Keratinocyte (primary cell): ENCODE measurements around the gene RAD54L. TPM values are rescaled to one million over a fixed set of nuclear protein-coding genes. Genes with fewer than 3 reads are reported as not detected.

Experiments
- DNase-seq: peaks from one replicate; pipeline ENCODE4 v3.0.0-alpha.2; 2011; ENCODE audit warnings: low read depth, missing footprints, low spot score
- FAIRE-seq: peaks from 2 replicates; lab custom pipeline; 2011; peaks lifted over from hg19 to GRCh38; lab: Jason Lieb, UNC
- H2AFZ ChIP-seq: 2 replicates; pipeline ENCODE4 v1.6.0; 2012; ENCODE audit warnings: low read length, control low read depth, inconsistent platforms; ENCODE audit not compliant: control insufficient read depth
- H3K27ac ChIP-seq: 2 replicates; pipeline ENCODE4 v1.5.1; 2011; ENCODE audit warnings: low read length; ENCODE audit not compliant: control insufficient read depth, insufficient read depth
- H3K27me3 ChIP-seq: 3 replicates; pipeline ENCODE4 v1.6.0; 2011; ENCODE audit warnings: low read length; ENCODE audit not compliant: control insufficient read depth, insufficient read depth; ENCODE audit errors: extremely low read depth
- H3K36me3 ChIP-seq, 2 experiments: 2 replicates in 1 of 2; 3 replicates in 1 of 2; pipeline ENCODE4 v1.5.1; 2011; ENCODE audit warnings: low read length in 2 of 2, mild to moderate bottlenecking in 1 of 2; ENCODE audit not compliant: control insufficient read depth in 2 of 2, insufficient read depth in 2 of 2; ENCODE audit errors: extremely low read depth in 1 of 2
- H3K4me1 ChIP-seq: 3 replicates; pipeline ENCODE4 v1.5.1; 2011; ENCODE audit warnings: low read length; ENCODE audit not compliant: control insufficient read depth, insufficient read depth; ENCODE audit errors: extremely low read depth
- H3K4me2 ChIP-seq: 3 replicates; pipeline ENCODE4 v1.6.0; 2011; ENCODE audit warnings: low read depth, low read length; ENCODE audit not compliant: control insufficient read depth, insufficient read depth; ENCODE audit errors: extremely low read depth
- H3K4me3 ChIP-seq, 3 experiments: fragments of 200-600 bp in 1 of 3; sonication (generic) in 1 of 3; 2 replicates in 2 of 3; 3 replicates in 1 of 3; pipeline ENCODE4 v1.5.1; 2011 to 2016; ENCODE audit warnings: low read length in 3 of 3, mild to moderate bottlenecking in 3 of 3, control low read depth in 2 of 3, inconsistent platforms in 1 of 3, low read depth in 1 of 3, mixed read lengths in 1 of 3, mixed run types in 1 of 3, moderate library complexity in 1 of 3; ENCODE audit not compliant: control insufficient read depth in 2 of 3, insufficient read depth in 2 of 3; ENCODE audit errors: extremely low read depth in 1 of 3
- H3K79me2 ChIP-seq: 2 replicates; pipeline ENCODE4 v1.6.0; 2012; ENCODE audit warnings: low read length; ENCODE audit not compliant: control insufficient read depth, insufficient read depth
- H3K9ac ChIP-seq: 3 replicates; pipeline ENCODE4 v1.6.0; 2011; ENCODE audit warnings: low read length; ENCODE audit not compliant: control insufficient read depth, insufficient read depth; ENCODE audit errors: extremely low read depth
- H3K9me1 ChIP-seq: 3 replicates; pipeline ENCODE4 v1.6.0; 2011; ENCODE audit warnings: low read length; ENCODE audit not compliant: control insufficient read depth, insufficient read depth; ENCODE audit errors: extremely low read depth
- H3K9me3 ChIP-seq: 2 replicates; pipeline ENCODE4 v1.5.1; 2012; ENCODE audit warnings: low read depth, low read length; ENCODE audit not compliant: control insufficient read depth
- H4K20me1 ChIP-seq: 3 replicates; pipeline ENCODE4 v1.6.0; 2011; ENCODE audit warnings: low read length; ENCODE audit not compliant: control insufficient read depth, insufficient read depth; ENCODE audit errors: extremely low read depth
- EZH2 ChIP-seq: IDR thresholded peaks from one replicate; pipeline ENCODE4 v1.6.1; 2012; ENCODE audit warnings: inconsistent platforms, mild to moderate bottlenecking, low read length, moderate library complexity
- dilution Hi-C: fragments of 300-500 bp; cut with MboI; formaldehyde crosslinking; loops from one replicate; pipeline ENCODE4 v1.7.0; 2020; ENCODE audit warnings: low sequenced_read_pairs; ENCODE audit not compliant: extremely low pct_ligation_motif_present
- polyA plus RNA-seq, 5 experiments: library from polyadenylated mRNA; depleted of rRNA in 3 of 5; stranded (reverse) in 3 of 5; stranded (forward) in 1 of 5; unstranded in 1 of 5; fragments of >200 nt; gene quantifications; 1 replicate in 1 of 5; 2 replicates in 3 of 5; 3 replicates in 1 of 5; pipeline versions ENCODE4 v1.2.1 to v1.2.3, GENCODE V29; 2011 to 2012; ENCODE audit warnings: missing spikeins in 2 of 5, low read depth in 1 of 5, low replicate concordance in 1 of 5
- TF ChIP-seq, protein P1 (sequence below), 3 experiments: IDR thresholded peaks in 1 of 3; conservative IDR thresholded peaks in 1 of 3; optimal IDR thresholded peaks in 1 of 3; 2 replicates in 2 of 3; 3 replicates in 1 of 3; pipeline versions ENCODE3 to v1.5.1; 2011; ENCODE audit warnings: low read length in 3 of 3, mild to moderate bottlenecking in 3 of 3, moderate library complexity in 2 of 3, control low read depth in 1 of 3, inconsistent platforms in 1 of 3; ENCODE audit not compliant: insufficient read depth in 2 of 3; ENCODE audit errors: extremely low read depth in 1 of 3

The RAD54L gene
- polyA plus RNA-seq, 1 donor (not counting 4 experiments of a cell fraction or from before 2014, with no cell fraction given): 3.8 TPM

DNA sequence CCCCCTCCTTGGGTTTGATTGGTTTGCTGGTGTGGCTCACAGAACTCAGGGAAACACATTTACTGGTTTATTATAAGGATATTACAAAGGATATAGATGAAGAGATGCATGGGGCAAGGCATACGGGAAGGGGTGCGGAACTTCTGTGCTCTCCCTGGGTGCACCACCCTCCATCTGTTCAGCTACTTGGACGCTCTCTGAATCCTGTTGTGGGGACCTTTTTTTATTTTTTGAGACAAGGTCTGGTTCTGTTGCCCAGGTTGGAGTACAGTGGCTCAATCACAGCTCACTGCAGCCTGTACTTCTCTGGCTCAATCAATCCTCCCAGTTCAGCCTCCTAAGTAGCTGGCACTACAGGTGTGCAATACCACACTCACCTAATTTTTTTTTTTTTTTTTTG, 37.0 kb upstream of the RAD54L start:
- H3K9ac ChIP-seq: no peak overlapping the region
- FAIRE-seq: no peak
- DNase-seq: no peak
- H3K9me1 ChIP-seq: no peaks in the 10 kb centered on the region
- no peak overlapping the region for H3K4me2 ChIP-seq
- peaks cover 4% of the 10 kb centered on the region for H3K79me2 ChIP-seq
- peaks cover 3% of the 10 kb centered on the region for H3K4me1 ChIP-seq
- no peak overlapping the region for H3K27ac ChIP-seq
- no peak overlapping the region for H3K4me3 ChIP-seq
- no peak for TF ChIP-seq EZH2
- TF ChIP-seq, protein P1, sequence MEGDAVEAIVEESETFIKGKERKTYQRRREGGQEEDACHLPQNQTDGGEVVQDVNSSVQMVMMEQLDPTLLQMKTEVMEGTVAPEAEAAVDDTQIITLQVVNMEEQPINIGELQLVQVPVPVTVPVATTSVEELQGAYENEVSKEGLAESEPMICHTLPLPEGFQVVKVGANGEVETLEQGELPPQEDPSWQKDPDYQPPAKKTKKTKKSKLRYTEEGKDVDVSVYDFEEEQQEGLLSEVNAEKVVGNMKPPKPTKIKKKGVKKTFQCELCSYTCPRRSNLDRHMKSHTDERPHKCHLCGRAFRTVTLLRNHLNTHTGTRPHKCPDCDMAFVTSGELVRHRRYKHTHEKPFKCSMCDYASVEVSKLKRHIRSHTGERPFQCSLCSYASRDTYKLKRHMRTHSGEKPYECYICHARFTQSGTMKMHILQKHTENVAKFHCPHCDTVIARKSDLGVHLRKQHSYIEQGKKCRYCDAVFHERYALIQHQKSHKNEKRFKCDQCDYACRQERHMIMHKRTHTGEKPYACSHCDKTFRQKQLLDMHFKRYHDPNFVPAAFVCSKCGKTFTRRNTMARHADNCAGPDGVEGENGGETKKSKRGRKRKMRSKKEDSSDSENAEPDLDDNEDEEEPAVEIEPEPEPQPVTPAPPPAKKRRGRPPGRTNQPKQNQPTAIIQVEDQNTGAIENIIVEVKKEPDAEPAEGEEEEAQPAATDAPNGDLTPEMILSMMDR (optimal IDR thresholded peaks at IDR 0.05 in 1 of 3, IDR thresholded peaks at IDR 0.05 in 1 of 3, conservative IDR thresholded peaks at IDR 0.05 in 1 of 3; ENCODE audit: extremely low read depth in 1 of 3, insufficient read depth in 2 of 3, low read length in 3 of 3): no peak
- dilution Hi-C loops: no loop called here
- H3K36me3 ChIP-seq: no peaks in the 10 kb centered on the region
- H4K20me1 ChIP-seq: no peaks in the 10 kb centered on the region
- no peaks in the 10 kb centered on the region for H3K9me3 ChIP-seq
- H3K27me3 ChIP-seq: no peaks in the 10 kb centered on the region
- H2AFZ ChIP-seq: no peak overlapping the region

DNA sequence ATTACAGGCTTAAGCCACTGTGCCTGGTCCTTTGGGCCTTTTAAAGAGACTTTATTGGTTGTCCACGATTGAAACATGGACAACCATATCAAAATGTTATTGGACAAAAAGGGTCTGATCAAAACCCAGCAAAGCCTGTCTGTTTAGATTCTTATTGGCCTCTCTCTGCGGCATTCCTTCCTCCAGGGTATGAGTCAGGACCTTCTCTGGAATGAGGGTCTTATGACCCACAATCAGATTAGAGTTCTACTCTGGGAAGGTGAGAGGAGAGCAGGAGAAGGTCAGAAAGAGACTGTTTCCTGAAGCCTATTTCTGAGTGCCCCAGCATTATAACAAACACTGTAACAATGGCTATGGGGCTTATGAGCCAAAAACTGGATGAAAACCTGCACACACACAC, 36.5 kb upstream of the RAD54L start:
- TF ChIP-seq, protein P1 (optimal IDR thresholded peaks at IDR 0.05 in 1 of 3, IDR thresholded peaks at IDR 0.05 in 1 of 3, conservative IDR thresholded peaks at IDR 0.05 in 1 of 3; ENCODE audit: extremely low read depth in 1 of 3, insufficient read depth in 2 of 3, low read length in 3 of 3): no peak
- no peak for TF ChIP-seq EZH2
- H3K9me1 ChIP-seq: no peaks in the 10 kb centered on the region
- no peaks in the 10 kb centered on the region for H3K4me1 ChIP-seq
- no peaks in the 10 kb centered on the region for H3K9me3 ChIP-seq
- H3K4me3 ChIP-seq: no peak overlapping the region
- H3K27me3 ChIP-seq: no peaks in the 10 kb centered on the region
- H3K79me2 ChIP-seq: peaks cover 2% of the 10 kb centered on the region
- dilution Hi-C loops: no loop called here
- no peak overlapping the region for H3K27ac ChIP-seq
- no peaks in the 10 kb centered on the region for H3K36me3 ChIP-seq
- H4K20me1 ChIP-seq: no peaks in the 10 kb centered on the region
- no peak overlapping the region for H3K4me2 ChIP-seq
- no peak overlapping the region for H3K9ac ChIP-seq
- DNase-seq (no peak), FAIRE-seq (no peak)
- H2AFZ ChIP-seq: no peak overlapping the region
